ENCODE data around the gene SLC17A8.

DNA sequence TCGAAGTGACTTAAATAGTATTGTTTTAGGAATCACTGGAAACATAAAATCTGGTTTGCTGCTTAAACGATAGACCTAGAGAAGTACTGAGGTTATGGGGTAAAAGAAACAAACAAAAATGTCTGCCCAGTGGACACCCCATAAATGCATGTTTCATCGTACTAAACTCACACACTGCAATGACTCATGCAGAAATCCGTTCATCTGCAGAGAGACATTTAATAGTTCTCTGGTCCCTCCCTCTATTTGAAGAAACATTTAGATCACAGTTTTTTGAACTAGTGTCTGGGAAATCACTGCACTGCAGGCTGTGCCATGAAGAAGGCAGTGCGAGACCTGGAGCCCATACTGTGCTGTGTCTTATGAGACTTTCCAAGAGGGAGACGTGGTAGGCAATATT is 25.5 kb downstream of the SLC17A8 start:
- no peak for TF ChIP-seq ZNF768 (tag by site-specific recombination; IDR thresholded peaks at IDR 0.05)
- TF ChIP-seq, protein P1, sequence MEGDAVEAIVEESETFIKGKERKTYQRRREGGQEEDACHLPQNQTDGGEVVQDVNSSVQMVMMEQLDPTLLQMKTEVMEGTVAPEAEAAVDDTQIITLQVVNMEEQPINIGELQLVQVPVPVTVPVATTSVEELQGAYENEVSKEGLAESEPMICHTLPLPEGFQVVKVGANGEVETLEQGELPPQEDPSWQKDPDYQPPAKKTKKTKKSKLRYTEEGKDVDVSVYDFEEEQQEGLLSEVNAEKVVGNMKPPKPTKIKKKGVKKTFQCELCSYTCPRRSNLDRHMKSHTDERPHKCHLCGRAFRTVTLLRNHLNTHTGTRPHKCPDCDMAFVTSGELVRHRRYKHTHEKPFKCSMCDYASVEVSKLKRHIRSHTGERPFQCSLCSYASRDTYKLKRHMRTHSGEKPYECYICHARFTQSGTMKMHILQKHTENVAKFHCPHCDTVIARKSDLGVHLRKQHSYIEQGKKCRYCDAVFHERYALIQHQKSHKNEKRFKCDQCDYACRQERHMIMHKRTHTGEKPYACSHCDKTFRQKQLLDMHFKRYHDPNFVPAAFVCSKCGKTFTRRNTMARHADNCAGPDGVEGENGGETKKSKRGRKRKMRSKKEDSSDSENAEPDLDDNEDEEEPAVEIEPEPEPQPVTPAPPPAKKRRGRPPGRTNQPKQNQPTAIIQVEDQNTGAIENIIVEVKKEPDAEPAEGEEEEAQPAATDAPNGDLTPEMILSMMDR (tag by site-specific recombination; IDR thresholded peaks at IDR 0.05) = no peak
- no peak for TF ChIP-seq ZNF660 (tag by site-specific recombination; IDR thresholded peaks at IDR 0.05)
